ENCODE measurements around the gene HOXB6. TPM values are rescaled to one million over a fixed set of nuclear protein-coding genes. Genes with fewer than 3 reads are reported as not detected.

HOXB6 gene
- polyA plus RNA-seq, 3 donors from 2014 or later = not detected

- Mint-ChIP-seq H3K9me3 (no peaks in the 10 kb centered on the region), H3K4me1 (peaks cover 29 to 40% of the 10 kb centered on the region in 2 donors), H3K36me3 (peaks cover 4 to 20% (median 12%) of the 10 kb centered on the region in 3 donors), H3K4me3 (no peak overlapping the region), H3K27me3 (ENCODE audit: low read depth in 3 of 3) (peaks cover 10 to 13% (median 11%) of the 10 kb centered on the region in 3 donors), H3K27ac (no peak overlapping the region)
- no peak for DNase-seq
These were observed 45.5 kb downstream of the HOXB6 start for GRCh38 chr17:48559122-48559839.

DNA sequence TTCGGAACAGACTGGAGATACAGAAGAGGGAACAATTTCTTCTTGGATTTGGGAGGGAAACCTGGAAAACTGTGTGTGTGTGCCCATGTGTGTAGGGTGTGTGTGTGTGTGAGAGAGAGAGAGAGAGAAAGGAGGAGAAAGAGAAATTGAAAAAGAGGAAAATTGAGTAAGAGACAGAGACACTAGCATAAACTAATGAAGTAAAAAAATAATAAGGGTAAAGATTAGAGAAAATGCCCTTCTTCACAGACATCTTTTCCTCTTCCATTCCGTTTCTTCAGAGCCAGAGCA, 46.0 kb downstream of the HOXB6 start:
- no peak overlapping the region for H3K4me3 Mint-ChIP-seq
- H3K4me1 Mint-ChIP-seq = peaks cover 28 to 45% of the 10 kb centered on the region in 2 donors
- H3K9me3 Mint-ChIP-seq = no peaks in the 10 kb centered on the region
- H3K27me3 Mint-ChIP-seq (ENCODE audit: low read depth in 3 of 3) = peaks cover 11 to 17% (median 11%) of the 10 kb centered on the region in 3 donors
- H3K27ac Mint-ChIP-seq = no peak overlapping the region
- peaks cover 4 to 21% (median 12%) of the 10 kb centered on the region in 3 donors for H3K36me3 Mint-ChIP-seq
- DNase-seq = no peak

GRCh38 chr17:48558057-48558830, 46.5 kb downstream of the HOXB6 start:
- Mint-ChIP-seq H3K4me3 (no peak overlapping the region), H3K4me1 (peaks cover 26 to 48% of the 10 kb centered on the region in 2 donors), H3K36me3 (peaks cover 4 to 24% (median 12%) of the 10 kb centered on the region in 3 donors), H3K27ac (peak overlapping the region in 1 of 6 donors; percentile 24), H3K27me3 (ENCODE audit: low read depth in 3 of 3) (peaks cover 11 to 17% (median 11%) of the 10 kb centered on the region in 3 donors), H3K9me3 (no peaks in the 10 kb centered on the region)
- no peak for DNase-seq

DNA sequence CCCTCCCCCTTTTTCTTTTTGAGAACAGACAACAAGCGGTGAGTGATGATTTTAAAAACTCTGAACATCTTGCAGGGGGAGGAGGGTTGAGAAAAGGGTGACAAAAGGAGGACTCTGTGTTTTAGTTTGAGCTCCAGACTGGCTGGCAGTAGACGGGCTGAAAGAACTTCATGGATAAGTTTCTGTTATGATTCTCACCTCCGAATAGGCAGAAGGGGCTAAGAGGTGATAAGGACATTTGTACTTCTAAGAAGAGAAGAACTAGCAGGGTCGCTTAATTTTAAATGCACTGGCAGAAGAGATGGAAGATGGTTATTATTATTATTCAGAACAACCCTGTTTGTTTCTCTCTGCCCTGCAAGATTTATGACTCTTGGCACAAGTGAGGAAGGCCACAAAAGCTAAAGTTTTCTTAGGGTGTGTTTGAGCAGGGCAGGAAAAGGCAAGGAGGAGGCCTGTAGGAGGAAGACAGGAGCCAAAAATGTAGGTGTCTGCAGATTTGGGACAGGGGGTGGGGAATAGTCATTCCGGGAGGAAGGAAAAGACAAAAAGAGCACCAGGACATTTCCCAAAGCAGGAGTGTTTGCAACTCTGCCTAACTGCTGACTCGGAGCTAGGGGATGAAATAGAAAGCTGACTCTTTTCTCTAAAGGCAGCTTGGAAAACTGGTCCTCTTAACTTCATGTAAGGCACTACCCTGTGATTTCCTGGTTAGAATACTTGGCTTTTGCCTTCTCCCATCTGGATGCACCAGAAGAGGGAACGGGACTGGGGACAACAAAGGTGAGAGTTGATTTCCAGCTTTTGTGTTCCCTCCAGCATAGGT, 48.0 kb downstream of the HOXB6 start:
- no peaks in the 10 kb centered on the region for H3K9me3 Mint-ChIP-seq
- no peak for DNase-seq
- no peak overlapping the region for H3K27ac Mint-ChIP-seq
- H3K4me1 Mint-ChIP-seq = peaks cover 16 to 37% of the 10 kb centered on the region in 2 donors
- H3K27me3 Mint-ChIP-seq (ENCODE audit: low read depth in 3 of 3) = peaks cover 11 to 17% (median 11%) of the 10 kb centered on the region in 3 donors
- H3K36me3 Mint-ChIP-seq = peaks cover 4 to 22% (median 10%) of the 10 kb centered on the region in 3 donors
- H3K4me3 Mint-ChIP-seq = peak overlapping the region in 3 of 5 donors; percentile 3 to 33 (median 19)

- no peaks in the 10 kb centered on the region for H3K9me3 Mint-ChIP-seq
- DNase-seq = no peak
- H3K27ac Mint-ChIP-seq = peak overlapping the region in 2 of 6 donors; percentile 16 to 65
- H3K4me3 Mint-ChIP-seq = peak overlapping the region in 4 of 5 donors; percentile 19 to 79 (median 56)
- H3K4me1 Mint-ChIP-seq = peaks cover 11 to 31% of the 10 kb centered on the region in 2 donors
- peaks cover 4 to 22% (median 10%) of the 10 kb centered on the region in 3 donors for H3K36me3 Mint-ChIP-seq
- H3K27me3 Mint-ChIP-seq (ENCODE audit: low read depth in 3 of 3) = peaks cover 11 to 17% (median 11%) of the 10 kb centered on the region in 3 donors
These were observed 48.6 kb downstream of the HOXB6 start for GRCh38 chr17:48556229-48556575.

DNA sequence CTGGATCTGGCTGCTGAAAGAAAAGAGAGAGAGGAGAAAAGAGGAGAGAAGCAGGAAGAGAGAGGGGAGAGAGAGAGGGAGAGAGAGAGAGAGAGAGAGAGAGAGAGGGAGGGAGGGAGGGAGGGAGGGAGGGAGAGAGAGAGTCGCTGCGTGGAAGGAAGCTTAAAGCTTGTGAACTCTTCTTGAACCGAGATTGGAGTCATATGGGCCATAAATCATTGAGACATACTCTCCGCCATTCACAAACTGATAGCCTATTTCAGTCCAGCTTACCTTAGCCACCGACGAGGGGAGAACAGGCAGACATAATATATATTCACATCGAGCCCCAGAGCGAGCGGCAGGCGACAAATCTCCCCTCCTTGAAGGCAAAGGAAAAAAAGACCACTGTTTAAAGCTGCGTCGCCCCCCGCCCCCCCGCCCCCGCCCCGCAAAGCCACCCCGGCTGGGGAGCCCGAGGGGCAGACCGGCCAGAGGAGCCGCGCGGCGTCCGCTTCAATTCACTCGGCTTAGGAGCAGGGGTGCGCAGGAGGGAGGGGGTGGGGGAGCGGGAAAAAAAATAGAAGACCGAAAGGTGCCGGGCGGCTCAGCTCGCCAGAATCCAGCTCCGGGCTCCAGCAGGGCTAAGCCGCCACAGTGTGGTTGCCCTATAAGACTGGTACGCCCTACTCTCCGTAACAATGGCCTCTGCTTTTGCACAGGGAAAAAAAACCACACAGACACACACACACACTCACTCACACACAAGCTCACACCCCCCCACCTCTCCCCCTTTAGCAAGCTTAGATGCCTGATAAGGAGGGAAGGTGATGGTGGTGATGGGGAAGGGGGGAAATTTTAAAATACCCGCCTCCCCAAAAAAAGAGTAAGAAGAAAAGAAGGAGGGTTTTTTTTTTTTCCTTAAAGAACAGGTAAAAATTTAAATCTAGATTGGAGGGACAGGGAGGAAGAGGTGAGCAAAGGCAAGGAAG, 49.2 kb downstream of the HOXB6 start:
- peak in 2 of 3 donors; percentile 35 to 39 for DNase-seq
- Mint-ChIP-seq H3K9me3 (no peaks in the 10 kb centered on the region), H3K4me3 (peak overlapping the region; percentile 81 to 96 (median 93)), H3K4me1 (peaks cover 8 to 27% of the 10 kb centered on the region in 2 donors), H3K27me3 (ENCODE audit: low read depth in 3 of 3) (peaks cover 8 to 17% (median 11%) of the 10 kb centered on the region in 3 donors), H3K36me3 (peaks cover 4 to 22% (median 10%) of the 10 kb centered on the region in 3 donors), H3K27ac (peak overlapping the region in 5 of 6 donors; percentile 16 to 86 (median 84))

GRCh38 chr17:48554412-48555257, 50.2 kb downstream of the HOXB6 start:
- H3K4me3 Mint-ChIP-seq = peak overlapping the region; percentile 81 to 96 (median 93)
- no peaks in the 10 kb centered on the region for H3K9me3 Mint-ChIP-seq
- H3K36me3 Mint-ChIP-seq = peaks cover 4 to 22% (median 11%) of the 10 kb centered on the region in 3 donors
- peak overlapping the region in 3 of 6 donors; percentile 16 to 86 (median 82) for H3K27ac Mint-ChIP-seq
- no peak for DNase-seq
- H3K4me1 Mint-ChIP-seq = peaks cover 8 to 27% of the 10 kb centered on the region in 2 donors
- H3K27me3 Mint-ChIP-seq (ENCODE audit: low read depth in 3 of 3) = peaks cover 8 to 17% (median 11%) of the 10 kb centered on the region in 3 donors

DNA sequence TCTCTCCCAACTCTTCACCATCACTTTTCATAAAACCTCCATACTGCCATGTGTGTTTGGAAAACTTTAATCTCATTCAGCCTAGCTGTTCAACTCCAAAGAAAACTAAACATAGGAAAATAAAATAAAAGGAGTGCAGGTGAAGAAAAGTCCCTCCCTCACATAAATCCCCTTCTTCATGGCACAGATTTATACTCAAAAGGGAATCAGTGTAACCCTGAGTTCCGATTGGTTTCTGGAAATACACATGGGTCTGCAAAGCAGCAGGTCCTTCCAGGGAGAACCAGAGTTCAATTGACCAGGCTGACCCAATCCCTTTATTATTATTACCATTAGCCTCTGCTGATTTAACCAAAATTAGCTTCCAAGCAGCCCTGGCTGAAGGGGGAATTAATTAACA, 51.0 kb downstream of the HOXB6 start:
- H3K27ac Mint-ChIP-seq = no peak overlapping the region
- DNase-seq = no peak
- peaks cover 8 to 27% of the 10 kb centered on the region in 2 donors for H3K4me1 Mint-ChIP-seq
- peaks cover 8 to 15% (median 11%) of the 10 kb centered on the region in 3 donors for H3K27me3 Mint-ChIP-seq (ENCODE audit: low read depth in 3 of 3)
- no peaks in the 10 kb centered on the region for H3K9me3 Mint-ChIP-seq
- peaks cover 4 to 21% (median 14%) of the 10 kb centered on the region in 3 donors for H3K36me3 Mint-ChIP-seq
- H3K4me3 Mint-ChIP-seq = no peak overlapping the region

GRCh38 chr17:48553190-48553547, 51.6 kb downstream of the HOXB6 start:
- H3K27me3 Mint-ChIP-seq (ENCODE audit: low read depth in 3 of 3) = peaks cover 8 to 15% (median 11%) of the 10 kb centered on the region in 3 donors

DNA sequence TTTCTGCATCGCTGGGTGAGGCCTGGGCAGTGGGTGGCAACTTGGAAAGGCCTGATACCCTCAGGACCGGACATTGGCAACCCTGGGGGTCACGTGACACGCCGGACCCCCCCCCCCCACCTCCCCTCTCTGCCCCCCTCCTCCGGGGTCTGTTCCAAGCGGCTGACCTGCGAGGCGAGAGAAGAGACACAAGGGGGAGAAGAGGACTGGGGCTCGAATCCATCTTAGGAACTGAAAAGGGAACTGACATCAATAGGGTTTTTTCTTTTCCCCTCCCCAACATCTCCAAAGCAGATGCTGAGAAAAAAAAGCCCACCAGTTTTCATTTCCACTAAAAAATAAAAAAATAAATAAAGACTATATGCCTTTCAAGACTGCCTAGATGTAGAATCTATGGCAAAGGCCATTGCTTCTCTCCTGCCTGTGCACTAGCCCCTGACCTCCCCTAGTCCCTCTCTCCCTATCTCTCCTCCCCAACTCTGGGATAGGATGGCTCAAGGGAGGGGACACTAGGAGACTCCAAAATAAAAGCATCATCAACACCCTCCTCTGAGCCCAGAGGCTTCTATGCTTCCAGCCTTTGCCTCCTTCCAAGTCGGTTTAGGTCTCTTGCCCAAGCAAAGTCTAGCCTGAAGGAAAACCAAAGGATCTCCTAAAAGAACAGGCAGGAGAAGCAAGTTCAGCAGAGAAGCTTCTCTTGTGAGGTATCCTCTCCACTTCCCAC, 52.2 kb downstream of the HOXB6 start:
- Mint-ChIP-seq H3K36me3 (peaks cover 4 to 12% (median 10%) of the 10 kb centered on the region in 3 donors), H3K27me3 (ENCODE audit: low read depth in 3 of 3) (peaks cover 8 to 15% (median 11%) of the 10 kb centered on the region in 3 donors), H3K27ac (no peak overlapping the region), H3K4me3 (no peak overlapping the region), H3K9me3 (no peaks in the 10 kb centered on the region), H3K4me1 (peaks cover 20 to 38% of the 10 kb centered on the region in 2 donors)
- no peak for DNase-seq

More at GRCh38 chr17:48553190-48553547, 51.6 kb downstream of the HOXB6 start:
- H3K27ac Mint-ChIP-seq = no peak overlapping the region
- peaks cover 15 to 33% of the 10 kb centered on the region in 2 donors for H3K4me1 Mint-ChIP-seq
- DNase-seq = no peak
- no peak overlapping the region for H3K4me3 Mint-ChIP-seq
- no peaks in the 10 kb centered on the region for H3K9me3 Mint-ChIP-seq
- H3K36me3 Mint-ChIP-seq = peaks cover 4 to 17% (median 10%) of the 10 kb centered on the region in 3 donors

GRCh38 chr17:48551596-48552465, 53.0 kb downstream of the HOXB6 start:
- peaks cover 4 to 11% (median 10%) of the 10 kb centered on the region in 3 donors for H3K36me3 Mint-ChIP-seq
- no peaks in the 10 kb centered on the region for H3K9me3 Mint-ChIP-seq
- peaks cover 28 to 46% of the 10 kb centered on the region in 2 donors for H3K4me1 Mint-ChIP-seq
- peaks cover 8 to 15% (median 11%) of the 10 kb centered on the region in 3 donors for H3K27me3 Mint-ChIP-seq (ENCODE audit: low read depth in 3 of 3)
- no peak overlapping the region for H3K4me3 Mint-ChIP-seq
- H3K27ac Mint-ChIP-seq = no peak overlapping the region
- no peak for DNase-seq

Data from immature natural killer cell (primary cell).